GM03348 (cell line): ENCODE results near the gene WRNIP1.

Experiments used
- DNase-seq: peaks from one replicate; pipeline ENCODE4 v3.0.0; 2012; ENCODE audit warnings: low spot score

Gene WRNIP1

DNA sequence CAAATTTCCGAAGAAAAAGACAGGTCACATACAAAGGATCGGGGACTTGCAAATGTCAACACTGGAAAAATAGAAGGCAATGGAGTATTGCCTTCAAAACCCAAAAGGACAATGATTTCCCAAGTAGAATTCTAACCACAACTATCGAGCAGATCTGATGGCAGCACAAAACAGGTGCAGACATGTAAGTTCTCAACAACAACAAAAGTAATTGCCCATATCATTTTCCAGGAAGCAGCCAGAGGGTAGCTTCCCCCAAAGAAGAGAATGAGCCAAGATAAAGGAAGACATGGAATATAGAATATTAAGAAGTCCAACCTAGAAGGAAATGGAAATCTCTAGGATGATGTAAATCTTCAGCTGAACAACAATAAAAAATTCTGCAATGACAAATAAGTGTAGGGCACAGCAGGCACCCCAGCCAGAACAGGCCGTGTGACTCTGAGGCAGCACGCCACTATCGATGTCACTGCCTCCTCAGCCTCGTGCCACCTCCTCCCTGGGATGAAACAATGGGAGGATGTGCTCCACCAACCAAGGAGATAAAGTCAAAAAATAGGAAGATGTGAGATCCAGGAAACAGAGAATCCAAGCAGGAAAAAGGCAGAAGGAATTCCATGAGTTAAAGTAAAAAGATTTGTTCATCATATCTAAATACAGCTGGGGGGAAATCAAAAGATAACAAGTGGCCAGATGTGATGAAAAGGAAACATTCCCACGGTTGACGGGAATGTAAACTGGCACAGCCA is 42.3 kb downstream of the WRNIP1 start:
- DNase-seq, result no peak

DNA sequence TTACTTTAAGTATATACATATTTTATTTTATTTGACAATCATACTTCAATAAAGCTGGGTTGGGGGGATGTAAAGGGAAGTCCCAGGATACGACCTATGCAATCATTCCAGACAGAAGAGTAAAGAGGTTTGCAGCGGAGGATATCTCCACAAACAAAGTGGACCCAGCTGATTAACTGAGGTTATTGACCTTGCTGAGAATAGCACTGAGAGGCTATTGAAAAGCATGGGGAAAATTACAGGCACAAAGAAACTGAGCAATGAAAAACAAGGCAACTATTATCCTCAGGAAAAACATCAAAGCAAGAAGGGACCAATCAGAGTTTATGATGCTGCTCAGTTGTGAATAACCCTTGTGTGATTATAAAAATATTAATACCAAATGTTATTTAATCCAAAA is 43.8 kb downstream of the WRNIP1 start:
- DNase-seq, result no peak

GRCh38 chr6:2810092-2810671 is 45.0 kb downstream of the WRNIP1 start:
- DNase-seq, result no peak

GRCh38 chr6:2812695-2813094 is 47.5 kb downstream of the WRNIP1 start:
- DNase-seq, result no peak

DNA sequence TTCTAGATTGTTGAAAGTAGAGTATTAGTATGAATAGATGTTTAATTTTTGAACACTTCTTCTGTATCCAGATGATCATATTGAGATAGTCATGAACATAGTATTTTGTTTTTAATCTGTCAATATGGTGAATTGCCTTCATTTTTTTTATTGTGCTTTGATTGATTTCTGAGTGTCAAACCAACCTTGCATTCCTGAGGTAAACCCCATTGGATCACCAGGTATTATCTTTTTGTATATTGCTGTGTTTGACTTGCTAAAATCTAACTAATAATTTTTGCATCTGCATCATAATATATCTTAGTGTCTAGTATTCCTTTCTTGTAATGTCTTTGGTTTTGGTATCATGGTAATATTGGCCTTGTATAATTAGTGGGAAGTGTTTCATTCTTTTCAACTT is 51.0 kb downstream of the WRNIP1 start:
- DNase-seq, result no peak

DNA sequence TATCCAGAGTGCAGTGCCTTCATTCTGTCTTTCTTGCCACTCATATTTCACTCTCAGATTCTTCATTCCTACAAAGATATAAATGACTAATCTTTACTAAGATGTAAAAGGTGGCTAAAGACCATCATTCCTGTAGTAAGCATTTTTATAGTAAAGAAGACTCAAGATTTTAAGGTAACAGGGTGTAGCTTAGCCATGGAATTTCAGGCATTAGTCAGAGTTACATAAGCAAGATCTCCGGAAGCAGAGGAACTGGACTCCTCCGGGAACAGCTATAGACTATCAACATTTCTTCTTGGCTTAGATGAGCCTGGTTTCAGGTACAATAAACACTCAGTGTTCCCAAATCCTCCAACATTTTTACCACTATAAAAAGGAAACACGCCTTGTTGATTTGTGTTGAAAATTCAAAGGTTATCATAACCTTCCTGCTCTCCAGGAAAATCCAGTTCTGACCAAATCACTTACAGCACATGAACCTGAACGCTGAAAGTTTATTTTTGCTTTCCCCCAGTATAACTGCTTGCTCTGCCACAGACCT is 52.8 kb downstream of the WRNIP1 start:
- peak; percentile 51 for DNase-seq

DNA sequence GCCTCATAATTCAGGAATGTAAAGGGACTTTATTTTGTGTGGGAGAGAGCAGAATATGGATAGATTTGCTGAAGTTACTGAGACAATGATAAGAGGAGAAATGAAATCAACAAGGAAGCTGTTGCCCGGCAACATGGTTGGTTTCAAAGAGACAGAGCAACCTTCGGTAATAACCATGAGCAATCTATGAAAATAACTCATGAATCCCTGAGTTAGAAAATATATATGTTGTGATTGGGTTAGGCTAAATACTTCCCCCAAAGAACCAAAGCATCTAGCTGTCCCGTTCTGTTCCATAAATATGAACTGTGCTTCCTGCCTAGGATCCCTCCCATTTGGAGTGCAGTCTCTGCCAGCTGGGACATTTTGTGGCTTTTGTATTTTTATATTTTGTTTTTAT is 53.4 kb downstream of the WRNIP1 start:
- no peak for DNase-seq

DNA sequence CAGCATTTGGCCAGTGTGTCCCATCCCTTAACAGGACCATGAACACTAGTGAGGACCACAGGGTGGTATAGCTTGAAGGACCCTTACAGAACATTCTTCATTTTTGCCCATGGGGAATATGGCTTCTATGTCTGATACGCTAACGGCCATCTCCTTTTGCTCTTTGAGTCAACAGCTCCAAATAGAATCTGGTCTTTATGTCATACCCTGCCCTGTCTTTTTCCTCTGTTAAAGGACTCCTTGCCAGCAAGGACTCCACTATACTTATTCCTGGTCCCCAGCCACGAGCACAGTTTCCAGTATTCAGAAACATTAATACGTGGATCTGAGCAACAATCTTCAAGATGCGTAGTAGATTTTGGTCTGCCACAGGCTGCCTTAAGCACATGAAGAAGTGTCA is 53.9 kb downstream of the WRNIP1 start:
- DNase-seq, result no peak

GRCh38 chr6:2819978-2820377 is 54.8 kb downstream of the WRNIP1 start:
- DNase-seq, result no peak

GRCh38 chr6:2820415-2820814 is 55.2 kb downstream of the WRNIP1 start:
- DNase-seq, result no peak

GRCh38 chr6:2821554-2821953 is 56.4 kb downstream of the WRNIP1 start:
- DNase-seq, result no peak

- DNase-seq, result no peak
These were observed 58.1 kb downstream of the WRNIP1 start for GRCh38 chr6:2823104-2823850.

- DNase-seq, result no peak
These were observed 60.9 kb downstream of the WRNIP1 start for GRCh38 chr6:2826131-2826530.

- no peak for DNase-seq
These were observed 61.9 kb downstream of the WRNIP1 start for GRCh38 chr6:2827142-2827541.

- no peak for DNase-seq
These were observed 63.4 kb downstream of the WRNIP1 start for GRCh38 chr6:2828629-2829028.

GRCh38 chr6:2829253-2829652 is 64.1 kb downstream of the WRNIP1 start:
- DNase-seq, result no peak

DNA sequence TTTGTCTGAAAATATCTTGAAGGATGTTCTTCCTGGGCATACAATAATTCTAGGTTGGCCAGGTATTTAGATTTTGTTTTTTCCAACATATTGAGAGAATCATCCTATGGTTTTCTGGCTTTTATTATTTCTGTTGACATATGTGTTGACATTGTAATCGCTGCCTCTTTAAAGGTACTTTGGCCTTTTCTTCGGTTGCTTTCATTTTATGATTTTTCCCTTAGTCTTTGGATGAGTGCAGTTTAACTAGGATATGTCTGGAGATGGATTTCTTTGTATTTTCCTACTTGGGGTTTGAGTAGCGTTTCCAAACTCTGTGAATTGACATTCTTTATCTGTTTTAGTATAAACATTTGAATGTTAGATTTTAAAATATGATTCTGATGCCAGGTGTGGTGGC is 65.0 kb downstream of the WRNIP1 start:
- no peak for DNase-seq

- DNase-seq, result no peak
These were observed 66.2 kb downstream of the WRNIP1 start for GRCh38 chr6:2831392-2831791.

- no peak for DNase-seq
These were observed 69.1 kb downstream of the WRNIP1 start for GRCh38 chr6:2834262-2834661.
